Astrocyte of the spinal cord (primary cell): ENCODE measurements around the gene ABHD16A.

Experiments used
- DNase-seq: peaks from one replicate; pipeline ENCODE4 v3.0.0; 2011; ENCODE audit warnings: low read depth, low spot score
- H3K4me3 ChIP-seq: 2 replicates; pipeline ENCODE4 v1.5.1; 2011; ENCODE audit warnings: low read depth, mild to moderate bottlenecking, low read length, moderate library complexity
- CTCF ChIP-seq: IDR thresholded peaks from 2 replicates; pipeline ENCODE4 v1.5.1; 2012; ENCODE audit warnings: low read depth, mild to moderate bottlenecking, low read length, inconsistent platforms
- in situ Hi-C: cut with HindIII; loops from 2 replicates; pipeline ENCODE4 v1.10.0; 2017; ENCODE audit warnings: low sequenced_read_pairs

ABHD16A gene

GRCh38 chr6:31727034-31727716 lies 24.1 kb upstream of the ABHD16A start:
- in situ Hi-C loops = no loop called here
- no peak for DNase-seq
- H3K4me3 ChIP-seq = no peak overlapping the region
- TF ChIP-seq CTCF = no peak

DNA sequence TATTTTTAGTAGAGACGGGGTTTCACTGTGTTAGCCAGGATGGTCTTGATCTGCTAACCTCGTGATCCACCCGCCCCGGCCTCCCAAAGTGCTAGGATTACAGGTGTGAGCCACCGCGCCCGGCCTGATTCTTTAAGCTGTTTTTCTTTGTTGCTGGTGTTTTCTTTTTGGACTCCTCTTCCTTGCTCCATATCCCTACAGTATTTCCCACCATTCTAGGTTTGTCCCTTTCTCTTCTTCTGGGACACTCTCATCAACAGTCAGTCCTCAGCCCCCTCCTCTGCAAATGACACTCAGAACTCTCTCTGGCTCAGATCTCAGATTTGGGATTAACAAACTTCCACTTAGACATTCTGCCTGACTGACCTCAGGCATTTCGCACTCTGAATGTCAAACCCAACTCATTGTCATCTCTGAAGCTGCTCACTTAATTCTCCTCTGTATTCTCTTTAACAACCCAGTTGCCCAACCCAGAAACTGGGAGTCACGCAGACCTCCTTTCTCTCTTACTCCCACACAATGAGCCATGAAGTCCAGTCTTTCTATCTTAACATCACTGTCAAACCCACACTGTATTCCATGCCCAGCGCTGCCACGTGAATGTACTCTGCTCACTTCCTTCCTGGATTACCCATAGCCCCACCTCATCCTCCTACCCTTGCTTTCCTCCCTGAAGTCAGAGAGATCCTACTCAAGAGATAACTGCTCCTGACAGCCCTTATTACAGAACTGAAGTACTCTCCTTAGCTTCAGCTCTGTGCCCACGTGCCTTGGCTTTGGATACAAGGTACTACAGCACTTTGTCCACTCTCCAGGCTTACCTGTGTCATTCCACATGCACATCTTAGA lies 22.6 kb upstream of the ABHD16A start:
- TF ChIP-seq CTCF = no peak
- no peak overlapping the region for H3K4me3 ChIP-seq
- in situ Hi-C loops = no loop called here
- no peak for DNase-seq

GRCh38 chr6:31723980-31724691 lies 21.0 kb upstream of the ABHD16A start:
- DNase-seq = no peak
- in situ Hi-C loops = no loop called here
- H3K4me3 ChIP-seq = no peak overlapping the region
- no peak for TF ChIP-seq CTCF

GRCh38 chr6:31723245-31723979 lies 20.3 kb upstream of the ABHD16A start, which contains the start of gene MPIG6B:
Gene MPIG6B, plus strand, starts transcription at chr6:31723373. Its CDS starts 11 bp downstream, at chr6:31723384.
- H3K4me3 ChIP-seq = no peak within 1 kb of the TSS
- no peak for TF ChIP-seq CTCF
- in situ Hi-C loops = no loop called here
- DNase-seq = no peak

DNA sequence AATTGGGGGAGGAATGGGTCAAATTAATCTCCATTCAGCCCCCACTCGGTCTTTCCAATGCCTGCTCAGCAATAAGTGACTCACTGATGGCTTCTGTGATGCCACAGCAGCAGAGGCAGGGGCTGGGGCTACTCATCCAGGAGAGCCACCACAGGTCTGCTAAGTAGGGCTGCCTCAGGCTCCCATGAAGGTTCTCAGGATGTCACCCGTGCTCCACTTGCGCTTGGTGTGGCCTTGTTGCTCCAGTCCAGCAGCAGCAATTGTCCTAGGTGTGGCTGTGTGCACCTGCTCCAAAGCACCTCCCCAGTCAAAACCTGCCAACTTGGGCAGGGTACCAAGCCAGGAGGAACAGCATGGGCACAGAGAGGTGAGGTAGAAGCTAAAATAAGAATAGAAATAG lies 19.0 kb upstream of the ABHD16A start:
- in situ Hi-C loops = no loop called here
- no peak for TF ChIP-seq CTCF
- H3K4me3 ChIP-seq = no peak overlapping the region
- no peak for DNase-seq

- no peak for DNase-seq
- H3K4me3 ChIP-seq = no peak within 1 kb of the TSS
- in situ Hi-C loops = no loop called here
- TF ChIP-seq CTCF = no peak
Measured at GRCh38 chr6:31721351-31722020, 18.4 kb upstream of the ABHD16A start, which contains the start of gene LY6G6C. Gene LY6G6C, minus strand, starts transcription at chr6:31721746. Its CDS starts 67 bp downstream, at chr6:31721679.
